Measurements from ENCODE around the gene AKTIP. TPM values are rescaled to one million over a fixed set of nuclear protein-coding genes. Genes with fewer than 3 reads are reported as not detected.

AKTIP gene
- polyA plus RNA-seq, 1 donor = 31.3 TPM

DNA sequence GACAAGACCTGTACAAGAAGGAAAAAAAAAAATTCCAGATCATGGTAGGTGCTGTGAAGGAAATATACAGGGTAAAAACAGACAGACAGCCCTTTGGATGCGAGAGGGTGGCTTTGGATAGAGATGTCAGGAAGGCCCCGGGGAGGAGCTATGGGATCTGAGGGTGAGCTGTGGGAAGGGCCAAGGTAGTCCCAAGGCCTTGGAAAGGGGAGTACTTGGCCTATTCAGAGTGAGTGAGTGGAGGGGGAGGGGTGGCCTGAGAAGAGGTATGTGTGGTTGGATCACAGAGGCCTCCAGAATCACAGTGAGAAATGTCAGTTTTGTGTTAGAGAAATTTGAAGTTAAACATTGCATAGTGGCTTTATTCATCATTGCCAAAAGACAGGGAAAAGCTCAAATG, 31.2 kb upstream of the AKTIP start:
- no CpG with 5 or more reads among the region's 2 CpGs for WGBS (ENCODE audit: insufficient coverage, low lambda C conversion rate)
- no peak overlapping the region for H3K27ac ChIP-seq (ENCODE audit: low read length)
- H3K36me3 ChIP-seq (ENCODE audit: control insufficient read depth, insufficient read depth, low read length) = no peaks in the 10 kb centered on the region
- H3K4me3 ChIP-seq (ENCODE audit: low read length) = no peak overlapping the region
- peaks cover 4% of the 10 kb centered on the region for H3K9me3 ChIP-seq (ENCODE audit: control insufficient read depth, low read depth, low read length)
- peaks cover 4% of the 10 kb centered on the region for H3K27me3 ChIP-seq (ENCODE audit: control insufficient read depth, insufficient read depth, low read length)
- no peaks in the 10 kb centered on the region for H3K4me1 ChIP-seq (ENCODE audit: control insufficient read depth, insufficient read depth, low read length)
- DNase-seq = no peak

DNA sequence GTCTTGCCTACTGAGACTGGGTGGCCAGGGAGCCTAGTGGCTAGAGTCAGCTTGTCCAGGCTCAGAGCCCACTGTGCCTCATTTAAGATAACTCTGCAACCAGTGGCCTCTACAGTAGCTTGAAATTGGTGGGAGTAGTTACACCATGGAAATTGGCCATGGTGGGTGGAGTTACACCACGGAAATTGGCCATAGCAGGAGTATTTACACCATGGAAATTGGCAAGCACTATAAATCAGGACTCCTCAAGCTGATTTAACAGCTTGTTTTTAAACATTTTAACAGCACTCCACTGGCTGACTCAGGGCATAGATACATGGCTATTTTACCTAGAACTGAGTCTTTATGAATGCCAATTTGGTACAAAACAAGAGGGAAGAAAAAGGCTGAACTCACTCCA, 27.7 kb upstream of the AKTIP start:
- WGBS (ENCODE audit: insufficient coverage, low lambda C conversion rate) = no CpG with 5 or more reads among the region's 1 CpG
- Histone ChIP-seq H3K4me1 (ENCODE audit: control insufficient read depth, insufficient read depth, low read length) (no peaks in the 10 kb centered on the region), H3K9me3 (ENCODE audit: control insufficient read depth, low read depth, low read length) (no peaks in the 10 kb centered on the region), H3K36me3 (ENCODE audit: control insufficient read depth, insufficient read depth, low read length) (no peaks in the 10 kb centered on the region), H3K27ac (ENCODE audit: low read length) (no peak overlapping the region), H3K27me3 (ENCODE audit: control insufficient read depth, insufficient read depth, low read length) (peaks cover 4% of the 10 kb centered on the region), H3K4me3 (ENCODE audit: low read length) (no peak overlapping the region)
- no peak for DNase-seq

DNA sequence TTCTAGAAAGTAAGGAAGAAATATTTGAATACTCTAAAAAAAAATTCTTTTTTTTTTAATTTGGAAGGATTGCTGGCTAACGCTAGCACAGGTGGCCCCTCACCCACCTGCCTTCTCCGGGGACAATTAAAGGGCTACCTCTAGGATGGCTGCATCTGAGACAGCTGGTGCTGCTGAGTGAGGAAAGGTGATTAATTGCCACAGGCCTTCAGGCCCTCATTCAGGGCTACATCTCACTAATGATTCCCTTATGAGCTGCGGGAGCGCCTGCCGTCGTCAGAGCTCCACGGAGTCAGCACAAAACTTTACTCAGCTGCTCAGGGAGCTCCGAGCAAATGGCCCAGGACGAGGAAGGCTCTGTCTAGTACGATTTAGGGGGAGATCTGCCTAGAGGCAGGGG, 27.0 kb upstream of the AKTIP start:
- Histone ChIP-seq H3K4me3 (ENCODE audit: low read length) (no peak overlapping the region), H3K27ac (ENCODE audit: low read length) (no peak overlapping the region), H3K36me3 (ENCODE audit: control insufficient read depth, insufficient read depth, low read length) (no peaks in the 10 kb centered on the region), H3K4me1 (ENCODE audit: control insufficient read depth, insufficient read depth, low read length) (no peaks in the 10 kb centered on the region), H3K9me3 (ENCODE audit: control insufficient read depth, low read depth, low read length) (no peaks in the 10 kb centered on the region), H3K27me3 (ENCODE audit: control insufficient read depth, insufficient read depth, low read length) (peaks cover 4% of the 10 kb centered on the region)
- no peak for DNase-seq
- no CpG with 5 or more reads among the region's 10 CpGs for WGBS (ENCODE audit: insufficient coverage, low lambda C conversion rate)

DNA sequence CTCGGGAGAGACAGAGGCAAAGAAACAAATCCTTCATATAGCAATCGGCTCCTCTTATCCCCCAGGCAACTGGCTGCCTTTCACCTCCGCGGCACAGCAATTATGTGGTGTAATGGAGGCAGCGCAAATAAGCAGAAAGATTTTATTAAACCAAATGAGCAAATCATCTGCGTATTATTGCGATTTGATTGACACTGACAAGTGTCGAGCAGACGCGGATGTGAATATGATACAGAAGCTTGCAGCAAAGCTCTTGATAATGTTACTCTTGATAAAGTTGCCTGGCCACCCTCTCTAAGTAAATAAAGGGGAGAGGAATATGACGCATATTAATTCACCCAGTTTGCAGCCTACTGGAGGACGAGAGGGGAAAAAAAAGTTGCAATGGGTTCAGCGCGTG, 26.5 kb upstream of the AKTIP start:
- no peak for DNase-seq
- WGBS (ENCODE audit: insufficient coverage, low lambda C conversion rate) = 33% methylated on average over 6 of the region's 14 CpGs
- Histone ChIP-seq H3K4me3 (ENCODE audit: low read length) (no peak overlapping the region), H3K27me3 (ENCODE audit: control insufficient read depth, insufficient read depth, low read length) (peaks cover 4% of the 10 kb centered on the region), H3K27ac (ENCODE audit: low read length) (no peak overlapping the region), H3K36me3 (ENCODE audit: control insufficient read depth, insufficient read depth, low read length) (no peaks in the 10 kb centered on the region), H3K4me1 (ENCODE audit: control insufficient read depth, insufficient read depth, low read length) (no peaks in the 10 kb centered on the region), H3K9me3 (ENCODE audit: control insufficient read depth, low read depth, low read length) (no peaks in the 10 kb centered on the region)

DNA sequence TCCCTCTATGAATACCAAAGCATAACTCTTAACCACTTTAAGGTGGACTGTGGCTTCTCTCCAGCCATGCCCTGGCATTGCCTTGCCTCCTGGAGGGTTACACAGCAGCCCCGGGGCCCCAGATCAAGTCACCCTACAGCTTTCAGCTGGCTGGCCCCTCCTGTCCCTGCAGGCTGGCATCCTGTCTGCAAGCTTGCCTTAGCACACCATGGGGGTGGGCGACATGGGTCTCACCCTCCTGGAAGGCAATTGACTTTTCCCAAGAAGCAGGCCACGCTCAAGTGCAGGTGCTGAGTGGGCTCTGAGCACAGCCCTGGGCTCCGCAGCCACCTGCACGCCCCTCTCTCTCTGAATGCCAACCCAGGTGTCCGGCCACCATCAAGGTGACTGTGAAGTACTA, 25.8 kb upstream of the AKTIP start:
- no peak for DNase-seq
- Histone ChIP-seq H3K4me1 (ENCODE audit: control insufficient read depth, insufficient read depth, low read length) (no peaks in the 10 kb centered on the region), H3K36me3 (ENCODE audit: control insufficient read depth, insufficient read depth, low read length) (no peaks in the 10 kb centered on the region), H3K27me3 (ENCODE audit: control insufficient read depth, insufficient read depth, low read length) (peaks cover 4% of the 10 kb centered on the region), H3K4me3 (ENCODE audit: low read length) (no peak overlapping the region), H3K27ac (ENCODE audit: low read length) (no peak overlapping the region), H3K9me3 (ENCODE audit: control insufficient read depth, low read depth, low read length) (no peaks in the 10 kb centered on the region)
- no CpG with 5 or more reads among the region's 6 CpGs for WGBS (ENCODE audit: insufficient coverage, low lambda C conversion rate)

DNA sequence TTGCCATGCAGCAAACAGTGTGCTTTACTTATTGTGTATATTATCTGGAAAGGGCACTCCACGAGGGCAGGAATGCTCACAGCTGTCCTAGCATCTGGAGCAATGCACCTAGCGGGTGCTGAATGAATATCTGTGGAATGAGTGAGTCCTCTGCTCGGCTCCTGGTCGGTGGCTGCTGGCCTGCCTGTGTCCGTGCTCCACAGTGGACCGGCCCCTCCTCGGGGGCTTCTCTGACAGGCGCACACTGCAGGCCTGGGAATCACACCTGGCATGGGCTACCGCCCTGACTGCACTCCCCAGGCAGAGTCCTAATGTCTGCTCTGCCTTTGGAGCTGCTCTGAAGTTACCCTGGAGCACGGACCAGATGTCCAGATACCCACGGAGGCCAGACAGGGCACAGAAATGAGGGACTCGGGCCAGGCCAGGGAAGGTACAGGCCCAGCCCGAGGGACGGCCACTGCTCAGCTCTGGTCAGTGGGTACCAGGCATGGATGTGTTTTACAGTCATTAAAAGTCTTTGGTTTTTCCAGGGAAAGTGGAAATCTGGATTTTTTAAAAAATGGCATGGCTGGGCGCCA, 21.1 kb upstream of the AKTIP start:
- no peaks in the 10 kb centered on the region for H3K9me3 ChIP-seq (ENCODE audit: control insufficient read depth, low read depth, low read length)
- H3K27ac ChIP-seq (ENCODE audit: low read length) = no peak overlapping the region
- H3K4me1 ChIP-seq (ENCODE audit: control insufficient read depth, insufficient read depth, low read length) = no peaks in the 10 kb centered on the region
- no peak for DNase-seq
- no peak overlapping the region for H3K4me3 ChIP-seq (ENCODE audit: low read length)
- H3K27me3 ChIP-seq (ENCODE audit: control insufficient read depth, insufficient read depth, low read length) = no peaks in the 10 kb centered on the region
- no peaks in the 10 kb centered on the region for H3K36me3 ChIP-seq (ENCODE audit: control insufficient read depth, insufficient read depth, low read length)
- no CpG with 5 or more reads among the region's 15 CpGs for WGBS (ENCODE audit: insufficient coverage, low lambda C conversion rate)

DNA sequence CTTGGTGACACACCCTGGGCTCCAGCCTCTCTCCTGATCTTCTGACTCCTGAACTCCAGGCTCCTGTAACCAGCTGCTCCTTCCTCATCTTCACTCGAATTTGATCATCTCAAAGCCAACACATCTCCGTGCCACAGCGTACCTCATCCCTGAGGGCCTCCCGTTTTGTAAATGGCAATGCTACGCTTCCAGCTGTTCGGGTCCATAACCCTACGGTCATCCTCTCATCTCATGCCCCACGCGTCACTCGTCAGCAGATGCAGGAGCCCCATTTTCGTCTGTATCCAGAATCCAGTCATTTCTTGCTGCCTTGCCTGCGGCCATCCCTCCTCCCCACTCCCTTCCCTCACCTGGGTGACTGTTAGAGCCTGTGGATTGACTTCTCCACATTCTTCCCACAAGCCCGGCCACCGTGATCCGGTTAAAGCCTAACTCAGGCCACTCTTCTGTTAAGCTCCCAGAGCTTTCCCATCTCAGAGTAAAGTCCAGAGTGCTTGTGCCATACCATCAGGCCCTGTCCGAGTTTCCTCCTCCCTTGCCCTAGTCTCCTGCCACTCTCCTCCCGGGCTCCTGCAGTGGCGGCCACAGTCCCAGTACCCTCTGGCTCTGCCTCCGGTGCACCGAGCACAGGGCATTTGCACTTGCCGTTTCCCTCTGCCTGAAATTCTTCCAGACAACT, 20.3 kb upstream of the AKTIP start:
- 92% methylated on average over 2 of the region's 21 CpGs for WGBS (ENCODE audit: insufficient coverage, low lambda C conversion rate)
- H3K27ac ChIP-seq (ENCODE audit: low read length) = no peak overlapping the region
- no peak for DNase-seq
- no peak overlapping the region for H3K4me3 ChIP-seq (ENCODE audit: low read length)
- no peaks in the 10 kb centered on the region for H3K4me1 ChIP-seq (ENCODE audit: control insufficient read depth, insufficient read depth, low read length)
- no peaks in the 10 kb centered on the region for H3K27me3 ChIP-seq (ENCODE audit: control insufficient read depth, insufficient read depth, low read length)
- no peaks in the 10 kb centered on the region for H3K36me3 ChIP-seq (ENCODE audit: control insufficient read depth, insufficient read depth, low read length)
- H3K9me3 ChIP-seq (ENCODE audit: control insufficient read depth, low read depth, low read length) = no peaks in the 10 kb centered on the region

DNA sequence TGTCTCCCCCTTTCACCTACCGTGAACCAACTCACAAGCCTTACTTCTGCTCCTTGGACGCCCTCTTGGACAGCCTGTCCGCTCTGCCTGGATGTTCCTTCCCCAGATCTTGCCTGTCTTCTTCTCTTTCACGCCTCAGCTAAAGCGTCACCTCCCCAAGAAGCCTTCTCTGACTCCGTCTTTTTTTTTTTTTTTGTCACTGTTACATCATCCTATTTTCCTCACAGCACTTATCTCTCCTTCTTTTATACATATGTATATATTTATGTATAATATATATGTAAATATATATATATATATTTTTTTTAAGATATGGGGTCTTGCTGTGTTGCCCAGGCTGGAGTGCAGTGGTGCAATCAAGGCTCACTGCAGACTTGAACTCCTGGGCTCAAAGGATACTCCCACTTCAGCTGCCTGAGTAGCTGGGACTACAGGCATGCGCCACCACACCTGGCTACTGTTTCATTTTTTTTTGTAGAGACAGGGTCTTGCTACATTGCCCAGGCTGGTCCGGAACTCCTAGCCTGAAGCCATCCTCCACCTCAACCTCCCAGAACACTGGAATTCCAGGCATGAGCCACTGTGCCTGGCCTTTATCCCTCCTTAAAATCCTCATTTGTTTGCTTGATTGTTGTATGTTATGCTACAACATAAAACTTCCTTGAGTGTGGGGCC, 16.5 kb upstream of the AKTIP start:
- H3K27ac ChIP-seq (ENCODE audit: low read length) = no peak overlapping the region
- H3K36me3 ChIP-seq (ENCODE audit: control insufficient read depth, insufficient read depth, low read length) = no peaks in the 10 kb centered on the region
- 92% methylated on average over 2 of the region's 8 CpGs for WGBS (ENCODE audit: insufficient coverage, low lambda C conversion rate)
- DNase-seq = no peak
- H3K27me3 ChIP-seq (ENCODE audit: control insufficient read depth, insufficient read depth, low read length) = no peaks in the 10 kb centered on the region
- no peaks in the 10 kb centered on the region for H3K4me1 ChIP-seq (ENCODE audit: control insufficient read depth, insufficient read depth, low read length)
- H3K4me3 ChIP-seq (ENCODE audit: low read length) = no peak overlapping the region
- H3K9me3 ChIP-seq (ENCODE audit: control insufficient read depth, low read depth, low read length) = no peaks in the 10 kb centered on the region

DNA sequence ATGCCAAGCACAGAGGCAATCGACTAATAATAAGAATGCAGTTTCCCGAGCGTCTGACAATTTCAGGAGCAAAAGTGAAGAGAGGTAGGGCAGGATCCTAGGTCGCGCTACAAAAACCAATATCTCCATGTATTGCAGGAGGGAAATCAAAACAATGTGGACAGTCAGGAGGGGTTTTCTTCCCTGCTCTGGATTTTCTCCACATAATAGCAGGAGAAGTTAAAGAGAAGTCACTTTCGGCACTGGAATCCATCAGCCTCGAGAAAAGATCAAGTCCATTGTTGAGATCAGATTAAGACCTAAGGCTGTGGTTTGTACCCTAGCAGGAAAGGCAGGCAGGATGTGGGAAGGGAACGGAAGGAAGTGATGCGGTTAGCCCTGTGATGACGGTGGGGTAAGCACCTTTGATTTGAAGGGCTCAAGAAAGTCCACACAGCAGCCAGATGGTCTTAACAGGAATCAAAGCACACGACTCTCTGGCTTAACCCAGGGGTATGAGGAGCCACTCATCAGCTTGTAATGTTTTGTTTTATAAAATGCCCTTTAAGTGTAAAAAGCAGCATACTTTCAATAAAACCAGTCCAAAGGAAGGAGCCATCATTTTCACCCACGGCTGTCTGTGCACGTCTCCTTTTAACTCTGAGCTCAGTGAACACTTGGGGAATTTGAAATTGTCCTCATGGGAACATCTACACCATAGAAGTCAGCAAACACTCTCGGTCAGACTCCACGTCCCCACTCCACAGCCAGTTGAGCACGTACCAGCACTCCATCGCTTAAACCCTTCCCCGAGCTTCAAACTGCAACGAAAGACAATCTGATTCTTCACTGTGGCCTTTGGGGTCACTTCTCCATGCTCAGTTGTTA, 15.8 kb upstream of the AKTIP start:
- no peaks in the 10 kb centered on the region for H3K27me3 ChIP-seq (ENCODE audit: control insufficient read depth, insufficient read depth, low read length)
- no peak overlapping the region for H3K27ac ChIP-seq (ENCODE audit: low read length)
- no peaks in the 10 kb centered on the region for H3K4me1 ChIP-seq (ENCODE audit: control insufficient read depth, insufficient read depth, low read length)
- no peaks in the 10 kb centered on the region for H3K36me3 ChIP-seq (ENCODE audit: control insufficient read depth, insufficient read depth, low read length)
- no peak overlapping the region for H3K4me3 ChIP-seq (ENCODE audit: low read length)
- no CpG with 5 or more reads among the region's 19 CpGs for WGBS (ENCODE audit: insufficient coverage, low lambda C conversion rate)
- DNase-seq = peak; percentile 24 to 27
- no peaks in the 10 kb centered on the region for H3K9me3 ChIP-seq (ENCODE audit: control insufficient read depth, low read depth, low read length)

DNA sequence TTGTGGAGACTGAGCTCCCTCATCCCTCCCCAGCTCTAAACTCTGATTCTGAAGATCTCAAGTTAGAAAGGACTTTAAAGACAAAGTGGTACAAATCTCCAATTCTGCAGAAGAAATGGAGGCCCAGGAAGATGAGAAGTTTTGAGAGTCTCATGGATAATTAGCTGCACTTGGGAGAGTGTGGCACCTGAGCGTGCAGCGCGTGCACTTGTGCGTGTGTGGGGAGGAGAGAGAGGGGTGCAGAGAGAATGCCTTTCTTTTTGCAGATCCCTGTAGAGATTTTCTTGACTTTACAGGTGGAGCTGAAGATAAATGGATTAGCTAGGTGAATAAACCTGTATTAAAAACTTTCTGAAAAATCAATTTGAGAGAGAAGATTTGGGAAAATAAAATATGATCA, 14.8 kb upstream of the AKTIP start:
- Histone ChIP-seq H3K27me3 (ENCODE audit: control insufficient read depth, insufficient read depth, low read length) (no peaks in the 10 kb centered on the region), H3K4me3 (ENCODE audit: low read length) (no peak overlapping the region), H3K27ac (ENCODE audit: low read length) (no peak overlapping the region), H3K9me3 (ENCODE audit: control insufficient read depth, low read depth, low read length) (no peaks in the 10 kb centered on the region), H3K36me3 (ENCODE audit: control insufficient read depth, insufficient read depth, low read length) (no peaks in the 10 kb centered on the region), H3K4me1 (ENCODE audit: control insufficient read depth, insufficient read depth, low read length) (no peaks in the 10 kb centered on the region)
- no CpG with 5 or more reads among the region's 4 CpGs for WGBS (ENCODE audit: insufficient coverage, low lambda C conversion rate)
- DNase-seq = no peak

All from large intestine (tissue), 3 donors.